H1 (cell line): ENCODE measurements around the gene ZNF83. TPM values are rescaled to one million over a fixed set of nuclear protein-coding genes. Genes with fewer than 3 reads are reported as not detected.

Experiments
- polyA plus RNA-seq, 7 experiments: library from polyadenylated mRNA; depleted of rRNA in 3 of 7; stranded (reverse) in 5 of 7; unstranded in 2 of 7; fragments of >200 nt in 5 of 7; fragments of 200-250 nt in 2 of 7; gene quantifications; 1 replicate in 5 of 7; 2 replicates in 1 of 7; 4 replicates in 1 of 7; pipeline versions ENCODE4 v1.2.1 to v1.2.3, GENCODE V29; 2011 to 2013; ENCODE audit warnings: missing spikeins in 2 of 7, mixed read lengths in 2 of 7
- small RNA-seq: library from polyadenylated mRNA; stranded (forward); fragments of <200 nt; extraction: miRNeasy Mini kit (QIAGEN cat#:217004); gene quantifications from one replicate; pipeline ENCODE3, GENCODE V24; 2013; ENCODE audit not compliant: insufficient read depth
- total RNA-seq: library from RNA; stranded (reverse); fragmentation: NEBNext Ultra II Directional; extraction: Animal tissue kit (Norgen Biotek cat#: 25700); gene quantifications from 2 replicates; pipeline ENCODE4 v1.2.1, GENCODE V29; 2021

ZNF83 gene
- total and polyA plus RNA-seq, 2 of the 8 experiments (the other 6 are each of a cell fraction or from before 2014, with no cell fraction given) = 13.2 to 19.4 TPM

Small RNAs within 50 kb of the gene (small RNA-seq; reads per million reads assigned to genes)
- not detected for gene RPL39P34

Other genes starting within 250 kb of the ZNF83 start
- 0.10 and 0.58 TPM in 2 replicates for gene ZNF528, start 240.5 kb downstream of the ZNF83 start, total RNA-seq
- 4.0 and 4.2 TPM in 2 replicates for gene ZNF528, start 240.5 kb downstream of the ZNF83 start, polyA plus RNA-seq (2011; rRNA removed)
- gene ZNF534, start 209.2 kb downstream of the ZNF83 start, total RNA-seq = not detected in 2 replicates
- gene ZNF534, start 209.2 kb downstream of the ZNF83 start, polyA plus RNA-seq (2011; rRNA removed) = not detected in 2 replicates
- 4.2 TPM in 2 replicates for gene ZNF578, start 184.8 kb downstream of the ZNF83 start, total RNA-seq
- 0.91 and 1.6 TPM in 2 replicates for gene ZNF578, start 184.8 kb downstream of the ZNF83 start, polyA plus RNA-seq (2011; rRNA removed)
- 23.1 and 25.9 TPM in 2 replicates for gene ZNF808, start 110.7 kb downstream of the ZNF83 start, total RNA-seq
- gene ZNF808, start 110.7 kb downstream of the ZNF83 start, polyA plus RNA-seq (2011; rRNA removed) = 2.6 and 3.9 TPM in 2 replicates
- gene ZNF701, start 68.1 kb downstream of the ZNF83 start, total RNA-seq = 16.5 and 18.7 TPM in 2 replicates
- gene ZNF701, start 68.1 kb downstream of the ZNF83 start, polyA plus RNA-seq (2011; rRNA removed) = 4.9 and 5.2 TPM in 2 replicates
- 17.7 and 19.0 TPM in 2 replicates for gene ZNF611, start 96.7 kb upstream of the ZNF83 start, total RNA-seq
- gene ZNF611, start 96.7 kb upstream of the ZNF83 start, polyA plus RNA-seq (2011; rRNA removed) = 1.9 and 2.2 TPM in 2 replicates
- gene ZNF600, start 148.4 kb upstream of the ZNF83 start, total RNA-seq = 5.9 and 8.0 TPM in 2 replicates
- 2.1 and 3.2 TPM in 2 replicates for gene ZNF600, start 148.4 kb upstream of the ZNF83 start, polyA plus RNA-seq (2011; rRNA removed)
- gene ZNF28, start 183.3 kb upstream of the ZNF83 start, total RNA-seq = 22.8 and 23.0 TPM in 2 replicates
- gene ZNF28, start 183.3 kb upstream of the ZNF83 start, polyA plus RNA-seq (2011; rRNA removed) = 5.5 and 7.3 TPM in 2 replicates
- gene ZNF468, start 219.3 kb upstream of the ZNF83 start, total RNA-seq = 26.1 and 26.8 TPM in 2 replicates
- 8.6 and 13.5 TPM in 2 replicates for gene ZNF468, start 219.3 kb upstream of the ZNF83 start, polyA plus RNA-seq (2011; rRNA removed)